Measurements from ENCODE around the gene OPA1.

The OPA1 gene

DNA sequence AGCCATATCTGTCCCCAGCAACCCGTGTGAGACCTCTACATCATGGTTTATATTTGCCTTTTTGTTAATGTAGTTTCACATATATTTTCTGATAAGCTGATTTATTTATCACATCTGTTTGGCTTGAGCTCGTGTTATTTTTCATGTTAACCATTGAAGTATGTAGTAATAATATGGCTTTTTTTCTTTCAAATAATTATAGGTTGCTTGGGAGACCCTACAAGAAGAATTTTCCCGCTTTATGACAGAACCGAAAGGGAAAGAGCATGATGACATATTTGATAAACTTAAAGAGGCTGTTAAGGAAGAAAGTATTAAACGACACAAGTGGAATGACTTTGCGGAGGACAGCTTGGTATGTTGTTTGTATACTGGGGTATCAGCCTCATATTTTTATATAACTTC is 63.9 kb downstream of the OPA1 start:
- DNase-seq: no peak

DNA sequence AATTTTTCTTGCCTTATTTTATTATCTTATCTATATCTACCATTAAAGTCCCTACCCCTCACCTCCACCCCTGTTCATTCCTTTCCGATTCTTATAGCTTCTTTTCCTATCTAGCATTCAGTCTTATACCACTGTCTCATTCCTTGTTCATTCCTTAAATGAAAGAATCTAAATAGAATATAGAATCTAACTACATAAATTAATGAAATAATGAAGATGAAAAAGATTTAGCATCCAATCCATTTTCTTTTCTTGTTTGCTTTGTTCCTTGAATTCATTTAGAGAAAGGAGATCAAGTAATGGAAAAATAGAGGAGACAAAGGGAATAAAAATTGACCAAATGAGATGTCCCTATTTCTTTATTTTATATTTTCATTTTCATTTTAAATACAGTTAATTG is 67.2 kb downstream of the OPA1 start:
- no peak for DNase-seq

DNA sequence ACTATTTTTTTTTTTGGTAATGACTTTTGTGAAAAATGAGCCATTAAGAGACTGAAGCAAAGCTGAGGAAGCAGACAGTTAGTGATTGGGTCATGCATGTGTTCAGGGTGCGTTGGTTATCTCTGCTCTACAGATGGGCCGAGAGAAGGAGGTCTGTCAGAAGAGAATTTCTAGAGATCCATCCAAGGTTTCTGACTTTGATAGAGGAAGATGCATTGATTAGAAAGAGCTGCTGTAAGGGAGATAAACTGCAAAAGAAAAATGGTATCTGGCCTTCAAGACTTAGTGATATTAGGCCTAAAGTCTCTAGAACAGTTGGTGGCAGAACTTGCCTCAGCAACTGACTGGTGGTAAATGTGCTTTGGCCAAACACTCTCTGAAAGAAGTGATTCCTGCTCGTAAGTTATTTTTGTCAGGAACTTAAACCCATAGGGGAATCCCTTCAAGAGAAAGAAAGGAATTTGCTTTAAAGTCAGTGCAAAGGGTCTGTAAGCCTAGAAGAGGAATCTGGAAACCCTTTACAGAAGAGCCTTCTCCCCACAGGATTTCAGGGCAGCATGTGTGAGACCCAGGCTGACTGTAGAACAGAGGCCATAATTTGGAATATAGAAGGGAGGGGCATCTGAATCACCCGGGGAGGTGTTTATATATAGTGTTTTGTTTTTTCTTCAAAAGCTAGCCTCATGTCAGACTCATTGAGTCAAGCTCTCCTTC is 67.8 kb downstream of the OPA1 start:
- DNase-seq: no peak

DNA sequence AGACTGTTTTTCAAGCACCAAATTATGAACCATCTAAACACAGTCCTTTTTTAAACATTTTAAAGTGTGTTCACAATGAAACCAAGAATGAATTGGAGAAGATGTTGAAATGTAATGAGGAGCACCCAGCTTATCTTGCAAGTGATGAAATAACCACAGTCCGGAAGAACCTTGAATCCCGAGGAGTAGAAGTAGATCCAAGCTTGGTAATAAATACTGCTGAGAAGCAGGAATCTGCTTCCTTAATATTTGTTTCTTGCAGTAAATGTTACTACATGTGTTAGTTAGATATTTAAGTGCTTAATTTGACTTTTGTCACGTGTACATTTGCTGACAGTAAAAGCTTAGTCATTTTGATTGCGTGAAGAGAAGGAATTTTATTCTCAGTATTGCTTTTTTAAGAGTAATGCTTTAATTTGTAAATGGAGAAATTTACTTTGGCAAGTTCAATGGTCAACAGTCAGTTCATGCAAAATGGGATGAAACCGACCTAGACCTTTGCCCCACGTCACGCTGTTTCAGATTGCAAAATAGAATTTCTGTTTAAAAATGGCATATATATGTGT is 69.8 kb downstream of the OPA1 start:
- DNase-seq: no peak

DNA sequence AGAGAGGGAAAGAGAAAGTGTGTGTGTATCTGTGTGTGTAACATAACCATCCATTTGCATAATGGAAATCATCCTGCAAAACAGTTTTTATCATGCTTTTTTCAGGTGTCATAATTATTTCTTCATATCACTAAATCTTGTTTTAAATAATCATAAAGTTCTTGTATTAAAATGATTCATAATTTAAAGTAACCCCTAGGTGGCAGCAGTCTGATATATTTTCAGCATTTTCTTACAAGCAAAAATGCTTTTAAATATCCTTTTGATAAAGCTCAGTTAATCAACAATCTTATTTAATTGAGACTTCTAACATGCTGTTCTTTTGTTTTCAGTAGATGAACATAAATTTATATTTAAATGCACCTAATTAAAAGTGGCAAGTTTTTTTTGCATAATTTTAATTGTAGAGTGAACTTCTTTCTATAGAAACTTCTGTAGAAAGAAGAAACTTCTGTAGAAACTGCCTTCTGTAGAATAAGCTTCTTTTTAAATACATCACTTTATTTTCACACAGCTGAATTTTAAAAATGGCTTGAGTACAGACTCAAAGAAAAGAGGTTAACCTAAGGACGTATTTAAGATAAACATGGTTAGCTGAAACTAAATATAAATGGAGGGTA is 72.5 kb downstream of the OPA1 start:
- DNase-seq: no peak

DNA sequence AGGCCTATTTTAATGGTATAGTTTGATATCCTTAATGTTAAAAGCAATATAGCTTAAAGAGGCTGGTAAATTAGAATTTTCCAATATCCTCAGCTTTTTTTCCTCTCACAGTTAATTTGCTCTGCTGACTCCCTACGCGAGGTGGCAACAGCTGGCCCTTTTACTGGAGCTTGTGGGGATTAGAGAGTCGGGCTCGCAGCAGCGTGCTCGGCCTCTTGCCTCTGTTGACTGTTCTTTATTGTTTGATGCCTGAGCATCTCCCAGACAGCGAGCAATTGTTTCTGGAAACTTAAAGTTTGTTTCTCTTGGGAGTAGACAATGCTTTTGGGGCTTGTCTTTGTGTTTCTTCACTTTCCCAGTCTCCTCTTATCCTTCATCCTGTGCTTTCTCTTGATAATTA is 80.8 kb downstream of the OPA1 start:
- no peak for DNase-seq

DNA sequence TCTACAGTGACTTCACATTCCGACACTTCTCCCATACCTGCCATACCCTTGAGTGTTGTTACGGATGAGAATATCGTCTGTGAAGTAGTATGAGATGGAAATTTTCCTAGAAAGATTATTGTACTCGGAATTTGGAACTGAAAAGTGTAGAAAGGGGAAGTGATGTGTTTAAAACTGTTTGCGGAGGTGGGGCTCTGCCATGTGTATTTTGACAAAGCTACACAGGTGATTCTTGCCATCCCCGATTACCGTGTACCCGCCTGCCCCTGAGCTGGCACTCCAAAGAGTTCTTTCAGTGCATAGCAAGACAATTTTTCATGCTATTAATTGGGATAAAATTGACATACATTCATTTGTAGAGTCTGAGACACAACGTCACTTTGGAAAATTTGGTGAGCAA is 81.7 kb downstream of the OPA1 start:
- DNase-seq: no peak

DNA sequence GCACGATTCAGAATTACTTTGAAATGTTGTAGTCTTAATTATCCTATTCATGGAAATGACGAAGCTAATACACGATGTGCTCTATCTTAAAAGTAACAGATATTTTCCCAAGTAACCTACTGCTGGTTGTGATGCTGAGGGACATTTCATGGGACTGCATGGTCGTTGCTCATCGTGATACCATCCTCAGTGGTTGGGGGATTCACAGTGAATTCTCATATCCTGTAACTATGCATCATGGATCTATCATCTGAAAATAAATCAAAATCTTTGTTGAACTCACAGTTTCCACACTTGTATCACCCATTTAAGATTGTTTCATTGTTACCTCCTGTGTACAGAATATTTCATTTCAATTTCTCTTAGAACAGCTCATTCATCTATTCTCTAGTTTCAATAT is 84.7 kb downstream of the OPA1 start:
- DNase-seq: peak; percentile 5 to 14

DNA sequence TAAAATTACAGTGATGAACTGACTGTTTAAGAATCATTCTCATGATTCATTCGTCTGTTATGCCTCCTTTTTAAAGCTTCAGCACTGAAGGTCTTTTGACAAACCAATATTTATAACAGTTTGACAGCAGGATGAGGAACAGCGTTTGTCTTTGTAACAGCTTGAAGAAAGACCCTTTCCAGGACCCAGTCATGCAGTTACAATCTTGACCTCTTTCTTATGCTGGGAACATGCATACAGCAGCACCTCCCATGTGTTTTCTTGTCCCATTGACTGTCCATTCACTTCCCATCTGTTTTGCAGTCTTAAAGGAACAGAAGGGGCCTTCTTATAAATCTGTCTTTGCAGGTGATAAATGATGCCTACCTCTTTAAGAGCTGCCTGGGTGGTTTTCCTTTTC is 87.2 kb downstream of the OPA1 start:
- DNase-seq: no peak

DNA sequence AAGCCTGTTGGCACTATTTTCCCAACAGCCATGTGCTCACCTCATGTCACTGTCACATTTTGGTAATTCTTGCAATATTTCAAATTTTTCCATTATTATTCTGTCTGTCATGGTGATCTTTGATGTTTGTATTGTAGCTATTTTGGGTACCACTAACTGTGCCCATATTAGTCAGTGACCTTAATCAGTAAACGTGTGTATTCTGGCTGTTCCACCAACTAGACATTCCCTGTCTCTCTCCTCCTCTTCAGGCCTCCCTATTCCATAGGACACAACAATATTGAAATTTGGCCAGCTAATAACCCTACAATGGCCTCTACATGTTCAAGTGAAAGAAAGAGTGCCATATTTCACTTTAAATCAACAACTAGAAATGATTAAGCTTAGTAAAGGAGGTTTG is 88.6 kb downstream of the OPA1 start:
- no peak for DNase-seq

DNA sequence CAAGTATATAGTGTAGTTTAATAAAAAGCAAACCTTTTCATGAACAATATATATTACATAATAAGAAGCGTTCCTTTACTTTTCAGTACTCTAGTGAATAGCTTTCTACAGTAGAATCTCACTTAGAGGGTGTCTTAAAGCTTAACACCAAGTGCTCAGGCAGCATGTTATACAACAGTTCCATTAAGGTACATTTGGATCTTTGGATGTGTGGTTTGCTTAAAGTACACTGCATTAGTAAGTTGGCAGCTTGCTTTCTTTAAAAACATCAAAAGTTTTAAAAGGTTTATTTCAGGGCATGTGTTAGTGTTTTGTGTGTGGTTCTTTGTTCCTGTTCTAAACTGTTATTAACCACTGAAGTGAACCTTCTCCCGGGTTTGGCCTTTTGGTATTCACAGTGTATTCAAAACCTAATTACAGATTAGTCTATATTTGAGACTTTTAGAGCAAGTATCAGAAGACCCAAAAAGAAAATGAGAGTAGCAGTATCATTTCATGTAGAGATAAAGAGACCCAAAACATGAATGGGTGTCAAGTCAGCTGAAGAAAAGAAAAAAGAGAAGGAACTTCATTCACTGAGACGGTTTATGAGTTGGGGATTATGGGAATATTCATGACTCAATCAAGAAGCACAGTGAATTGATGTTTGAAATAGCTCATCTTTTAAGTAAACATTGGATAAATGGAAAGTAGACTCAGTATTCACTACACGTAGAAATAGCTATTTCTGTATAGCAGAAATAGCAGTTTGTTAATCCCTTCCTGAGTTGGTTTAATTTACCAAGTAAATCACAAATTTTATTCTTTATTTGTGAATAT is 93.9 kb downstream of the OPA1 start:
- no peak for DNase-seq

DNA sequence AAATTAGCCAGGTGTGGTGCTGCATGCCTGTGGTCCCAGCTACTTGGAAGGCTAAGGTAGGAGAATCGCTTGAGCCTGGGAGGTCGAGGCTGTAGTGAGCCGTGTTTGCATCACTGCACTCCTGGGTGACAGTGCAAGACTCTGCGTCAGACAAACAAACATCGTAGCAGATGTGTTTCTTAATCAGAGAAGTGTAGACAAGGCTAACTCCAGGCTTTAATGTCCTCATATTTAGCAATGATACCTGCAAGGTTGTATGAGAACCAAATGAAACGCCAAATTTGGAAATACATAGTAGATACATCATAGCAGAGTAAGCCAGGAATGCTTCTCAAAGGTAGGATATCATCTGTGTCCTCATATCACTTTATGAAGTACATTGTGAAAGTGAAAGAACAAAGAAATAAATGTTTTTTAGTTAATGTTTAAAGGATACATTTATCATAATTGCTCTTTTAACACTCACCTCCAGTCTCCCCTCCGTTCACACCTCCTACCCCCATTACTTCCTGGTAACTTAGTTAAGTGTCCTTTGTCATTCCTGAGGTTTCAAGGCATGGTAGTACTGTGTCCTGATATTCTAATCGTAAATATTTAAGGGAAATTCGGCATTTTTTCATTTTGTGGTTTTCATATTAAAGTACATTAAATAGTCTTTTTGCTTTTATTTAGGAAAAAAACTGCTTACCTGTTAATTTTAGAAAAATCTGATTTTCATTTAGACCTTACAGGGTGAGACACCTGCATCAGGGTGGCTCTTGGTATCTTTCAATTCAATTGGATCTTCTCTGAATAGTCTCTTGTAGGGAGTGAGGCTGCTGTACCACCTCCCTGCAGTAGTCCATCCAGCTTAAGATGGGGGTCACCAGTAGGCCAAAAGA is 96.1 kb downstream of the OPA1 start:
- no peak for DNase-seq

DNA sequence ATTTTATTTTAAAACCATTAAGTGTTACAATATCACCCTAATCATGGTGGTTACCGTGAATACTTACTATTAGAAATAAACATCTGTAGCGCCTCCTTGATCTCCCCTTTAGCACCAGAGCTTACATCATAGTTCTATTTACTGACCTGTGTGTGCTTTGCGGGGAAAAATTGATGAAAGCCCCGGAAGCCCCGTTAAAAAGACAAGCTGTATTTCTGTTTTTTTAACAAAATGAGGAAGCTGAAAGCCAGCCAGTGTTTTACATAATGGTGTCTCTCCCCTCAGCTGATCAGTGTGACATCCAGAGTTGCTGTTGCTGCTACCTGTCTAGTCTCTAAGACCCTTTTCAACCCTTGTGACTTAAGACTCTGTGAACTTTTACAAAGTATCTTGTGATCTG is 100.8 kb downstream of the OPA1 start:
- DNase-seq: no peak

DNA sequence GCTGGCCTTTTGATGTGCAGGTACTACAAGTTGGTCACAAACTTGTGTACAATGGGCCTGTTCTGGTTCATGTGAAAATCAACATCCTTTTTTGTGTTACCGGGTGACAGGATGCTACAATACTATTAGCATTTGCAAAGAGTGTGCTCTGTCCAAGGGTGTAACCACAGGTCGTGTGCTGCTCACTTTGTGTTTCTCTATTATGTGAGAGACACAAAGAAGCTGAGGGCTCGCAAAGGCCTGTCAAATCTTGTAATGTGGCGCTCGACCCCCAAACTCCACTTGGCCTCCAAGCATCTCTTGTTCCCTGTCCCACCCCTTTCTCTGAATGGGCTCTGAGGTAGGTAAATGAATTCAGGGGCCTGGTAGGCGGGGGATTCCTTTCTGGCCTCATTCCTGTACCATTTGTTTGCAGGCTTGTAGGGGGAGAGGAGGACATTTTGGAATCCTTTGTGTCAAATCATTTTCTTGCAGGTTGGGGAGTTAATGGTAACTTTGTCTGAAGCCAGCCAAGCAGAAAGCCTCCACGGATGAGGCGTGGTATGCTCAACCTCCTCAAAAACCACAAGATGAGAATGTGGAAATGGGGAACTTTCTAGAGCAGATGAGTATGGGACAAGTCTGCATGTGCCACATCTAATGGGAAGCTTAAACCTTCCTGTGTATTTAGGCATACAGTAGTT is 109.1 kb downstream of the OPA1 start:
- no peak for DNase-seq

DNA sequence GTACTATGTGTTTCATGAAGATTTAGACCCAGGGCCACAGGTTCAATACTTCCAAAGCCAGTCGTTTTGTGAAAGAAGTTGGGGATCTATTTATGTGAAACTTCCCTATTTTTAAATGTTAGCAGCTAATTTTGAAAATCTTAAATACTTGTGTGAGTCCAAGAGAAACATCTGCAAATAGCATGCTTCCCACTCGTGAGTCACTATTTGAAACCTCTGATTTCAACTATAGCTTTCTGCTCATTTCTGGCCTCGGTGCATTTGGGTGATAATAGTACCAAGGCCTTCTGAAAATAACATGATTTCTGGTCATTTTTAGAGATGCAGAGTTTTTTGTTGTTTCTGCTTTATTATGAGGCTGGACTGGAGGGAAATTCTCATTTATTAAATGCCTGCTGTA is 110.0 kb downstream of the OPA1 start:
- no peak for DNase-seq

DNA sequence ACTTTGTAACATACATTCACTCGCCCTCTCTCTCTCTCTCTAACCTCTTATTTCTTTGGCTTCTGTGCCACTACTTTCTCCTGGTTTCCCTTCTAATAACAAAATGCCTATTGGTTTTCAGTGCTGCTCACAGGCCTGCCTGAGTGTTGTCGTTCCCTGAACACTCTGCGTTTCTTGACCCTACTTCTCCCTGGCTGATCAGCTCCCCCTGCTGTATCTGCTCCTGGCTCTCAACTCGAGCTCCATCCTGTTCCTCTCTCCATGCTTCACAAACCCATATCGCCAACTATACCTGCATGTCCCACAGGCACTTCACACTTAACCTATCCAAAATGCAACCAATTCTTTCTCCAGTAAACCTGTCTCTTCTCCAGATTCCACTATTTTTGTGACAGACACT is 111.4 kb downstream of the OPA1 start:
- no peak for DNase-seq

DNA sequence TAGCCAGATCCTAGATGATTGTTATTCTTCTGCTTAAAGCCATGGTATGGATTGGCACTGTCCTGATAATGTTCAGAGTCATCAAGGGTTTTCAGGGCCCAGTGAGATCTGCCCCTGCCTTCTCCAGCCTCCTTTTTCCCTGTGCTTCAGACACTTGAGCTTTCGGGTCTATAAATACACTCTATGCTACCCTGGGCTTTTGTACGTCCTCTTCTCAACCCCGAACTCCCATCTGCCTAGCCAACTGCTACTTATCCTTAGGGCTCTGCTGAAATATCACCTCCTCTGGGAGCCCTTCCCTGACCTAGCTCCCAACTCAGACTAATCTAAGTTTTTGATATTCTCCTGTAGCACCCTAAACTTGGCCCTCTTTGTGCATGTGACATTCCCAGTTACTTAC is 115.3 kb downstream of the OPA1 start:
- DNase-seq: no peak

DNA sequence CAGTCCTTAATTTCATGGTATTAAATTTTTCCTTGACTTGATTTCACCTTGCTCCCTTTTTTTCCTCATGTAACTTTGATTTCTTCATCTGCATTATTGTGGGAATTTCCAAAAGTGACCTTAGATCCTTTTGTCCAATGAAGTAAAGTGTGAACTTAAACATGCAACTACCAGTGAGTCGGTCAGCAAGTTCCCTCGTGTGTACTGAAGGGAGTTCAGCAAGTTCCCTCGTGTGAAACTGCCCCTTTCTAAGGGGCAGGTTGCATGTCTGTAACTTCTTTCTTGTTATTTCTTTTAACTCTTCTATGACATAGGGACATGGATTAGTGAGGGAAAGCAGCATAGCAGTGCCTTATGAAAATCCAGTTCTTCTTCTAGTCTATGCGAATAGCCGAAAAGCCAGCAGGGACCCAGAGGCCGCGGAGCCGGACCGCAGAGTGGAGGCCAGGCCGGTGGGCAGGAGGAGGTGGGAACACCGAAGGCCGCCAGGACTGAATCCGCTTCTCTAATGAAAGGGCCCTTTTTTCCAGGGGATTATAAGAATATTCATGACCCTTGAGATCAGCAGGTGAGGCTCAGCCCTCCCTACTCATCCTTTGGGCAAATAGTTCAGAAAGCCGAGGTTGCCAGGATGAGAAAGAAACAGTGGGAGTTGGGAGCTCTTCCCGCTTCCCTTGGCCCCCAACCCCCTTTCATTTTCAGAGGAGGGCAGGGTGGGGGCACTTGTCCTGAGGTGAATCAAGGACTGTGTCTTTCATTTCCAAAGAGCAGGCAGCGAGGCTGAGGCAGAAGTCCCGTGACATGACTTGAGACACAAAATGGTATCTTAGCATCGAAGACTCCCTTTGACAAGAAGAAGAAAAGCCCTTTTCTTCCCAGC is 117.5 kb downstream of the OPA1 start:
- DNase-seq: no peak

DNA sequence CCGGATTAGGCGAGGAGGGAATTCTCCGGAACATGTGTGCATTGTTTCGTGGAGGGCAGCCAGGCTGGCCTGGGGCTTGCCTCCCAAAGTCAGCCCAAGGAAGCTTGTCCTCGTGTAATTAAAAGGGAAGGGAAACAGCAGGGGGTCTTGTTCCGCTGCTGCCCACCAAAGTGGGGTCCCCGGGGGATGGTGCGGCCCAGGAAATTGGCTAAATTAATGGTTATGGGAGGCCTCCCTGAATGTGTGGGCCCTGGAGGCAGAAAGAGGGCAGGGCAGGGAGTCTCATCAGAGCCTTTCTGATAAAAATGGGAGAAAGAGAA is 118.1 kb downstream of the OPA1 start:
- no peak for DNase-seq

DNA sequence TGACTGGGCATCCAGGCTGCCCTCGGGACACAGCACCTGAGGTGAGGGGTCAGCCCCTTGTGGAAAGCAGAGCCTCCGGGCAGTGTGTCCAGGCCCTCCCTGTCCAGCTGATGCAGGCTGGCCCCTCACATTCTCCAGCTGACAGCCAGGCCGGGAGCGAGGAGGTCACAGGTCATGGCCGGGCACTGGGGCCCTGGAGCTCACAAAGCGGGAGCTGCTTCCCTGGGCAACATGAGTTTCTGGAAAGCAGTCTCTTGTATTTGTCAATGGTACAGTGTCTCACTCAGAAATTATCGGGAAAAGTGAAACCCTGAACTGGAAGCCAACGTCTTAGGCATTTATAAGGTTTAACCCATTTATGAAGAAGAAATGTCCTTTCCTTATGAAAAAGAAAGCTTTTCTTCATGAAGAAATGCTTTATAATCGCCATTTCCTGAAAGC is 118.5 kb downstream of the OPA1 start:
- DNase-seq: no peak

DNA sequence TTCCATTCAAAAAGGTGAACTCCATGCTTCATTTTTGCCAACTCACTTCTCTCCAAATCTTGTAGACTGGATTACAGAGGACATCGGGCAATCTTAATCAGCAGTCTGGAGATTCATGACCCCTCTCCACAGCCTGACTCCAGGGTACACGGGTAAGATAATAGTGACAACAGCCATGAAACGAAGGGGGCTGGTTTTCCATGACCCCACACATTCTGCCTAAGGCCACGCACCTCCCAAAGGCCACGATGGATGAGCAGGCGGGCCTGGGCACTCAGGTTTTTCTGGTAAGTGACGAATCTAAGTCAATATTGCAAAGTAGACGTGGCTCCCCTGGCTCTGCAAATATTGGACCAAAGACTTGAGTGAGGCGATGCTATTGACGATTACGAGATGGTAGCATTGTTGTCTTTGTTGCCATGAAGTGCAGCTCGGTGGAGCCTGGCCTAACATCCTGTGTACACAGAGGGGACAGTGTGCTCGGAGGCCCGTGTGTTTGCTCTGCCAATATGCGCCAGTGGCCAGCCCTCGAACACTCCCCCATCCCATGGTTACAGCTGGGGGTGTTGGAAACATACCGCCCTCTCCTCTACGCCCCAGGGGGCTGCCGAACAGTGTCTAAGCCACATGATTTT is 119.1 kb downstream of the OPA1 start:
- no peak for DNase-seq

Measured in activated CD4-positive, alpha-beta T cell treated with anti-CD3 and anti-CD28 coated beads, Interleukin-2, amount 50 U/mL, for 48 hours (primary cell).